NB4 (cell line): ENCODE results near the gene LHX4.

Experiments used
- MYC ChIP-seq: IDR thresholded peaks from 2 replicates; pipeline ENCODE4 v1.6.1; 2011; ENCODE audit warnings: low read depth, low read length
- POLR2A ChIP-seq: IDR thresholded peaks from 2 replicates; pipeline ENCODE4 v1.6.1; 2011; ENCODE audit warnings: mild to moderate bottlenecking; ENCODE audit not compliant: insufficient read length; ENCODE audit errors: extremely low read depth
- TF ChIP-seq, protein P1 (sequence below): IDR thresholded peaks from one replicate; pipeline ENCODE4 v1.5.1; 2012; ENCODE audit warnings: low read depth, low read length
- TF ChIP-seq, protein P2 (sequence below): IDR thresholded peaks from 2 replicates; pipeline ENCODE4 v1.6.1; 2011; ENCODE audit warnings: low read depth, low read length

GRCh38 chr1:180309338-180309737, 79.3 kb downstream of the LHX4 start:
- TF ChIP-seq MYC (no peak), POLR2A (no peak)
- TF ChIP-seq, protein P1, sequence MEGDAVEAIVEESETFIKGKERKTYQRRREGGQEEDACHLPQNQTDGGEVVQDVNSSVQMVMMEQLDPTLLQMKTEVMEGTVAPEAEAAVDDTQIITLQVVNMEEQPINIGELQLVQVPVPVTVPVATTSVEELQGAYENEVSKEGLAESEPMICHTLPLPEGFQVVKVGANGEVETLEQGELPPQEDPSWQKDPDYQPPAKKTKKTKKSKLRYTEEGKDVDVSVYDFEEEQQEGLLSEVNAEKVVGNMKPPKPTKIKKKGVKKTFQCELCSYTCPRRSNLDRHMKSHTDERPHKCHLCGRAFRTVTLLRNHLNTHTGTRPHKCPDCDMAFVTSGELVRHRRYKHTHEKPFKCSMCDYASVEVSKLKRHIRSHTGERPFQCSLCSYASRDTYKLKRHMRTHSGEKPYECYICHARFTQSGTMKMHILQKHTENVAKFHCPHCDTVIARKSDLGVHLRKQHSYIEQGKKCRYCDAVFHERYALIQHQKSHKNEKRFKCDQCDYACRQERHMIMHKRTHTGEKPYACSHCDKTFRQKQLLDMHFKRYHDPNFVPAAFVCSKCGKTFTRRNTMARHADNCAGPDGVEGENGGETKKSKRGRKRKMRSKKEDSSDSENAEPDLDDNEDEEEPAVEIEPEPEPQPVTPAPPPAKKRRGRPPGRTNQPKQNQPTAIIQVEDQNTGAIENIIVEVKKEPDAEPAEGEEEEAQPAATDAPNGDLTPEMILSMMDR, result no peak
- TF ChIP-seq, protein P2, sequence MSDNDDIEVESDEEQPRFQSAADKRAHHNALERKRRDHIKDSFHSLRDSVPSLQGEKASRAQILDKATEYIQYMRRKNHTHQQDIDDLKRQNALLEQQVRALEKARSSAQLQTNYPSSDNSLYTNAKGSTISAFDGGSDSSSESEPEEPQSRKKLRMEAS, result no peak
